Esophagus (tissue), 2 donors: ENCODE measurements around the gene SH3GL1. TPM values are rescaled to one million over a fixed set of nuclear protein-coding genes. Genes with fewer than 3 reads are reported as not detected.

Experiments used
- H3K27ac ChIP-seq, 2 donors: one replicate each; pipeline ENCODE4 v1.5.1; 2013; ENCODE audit warnings: low read depth in 2 of 2, mild to moderate bottlenecking in 2 of 2, inconsistent platforms in 1 of 2, low read length in 1 of 2, moderate library complexity in 1 of 2
- H3K27me3 ChIP-seq, 2 donors: one replicate each; pipeline ENCODE4 v1.6.1; 2013; ENCODE audit warnings: low read length in 2 of 2, control low read depth in 1 of 2, mild to moderate bottlenecking in 1 of 2; ENCODE audit not compliant: insufficient read depth in 2 of 2, control insufficient read depth in 1 of 2
- H3K36me3 ChIP-seq, 2 donors: one replicate each; pipeline ENCODE4 v1.6.1; 2013; ENCODE audit warnings: low read length in 1 of 2; ENCODE audit not compliant: control insufficient read depth in 2 of 2, insufficient read depth in 2 of 2
- H3K4me1 ChIP-seq, 2 donors: one replicate each; pipeline ENCODE4 v1.6.1; 2013; ENCODE audit warnings: low read length in 1 of 2; ENCODE audit not compliant: control insufficient read depth in 2 of 2, insufficient read depth in 2 of 2
- H3K4me3 ChIP-seq, 2 donors: one replicate each; pipeline ENCODE4 v1.5.1; 2013; ENCODE audit warnings: low read length in 2 of 2, mild to moderate bottlenecking in 2 of 2, low read depth in 1 of 2, moderate library complexity in 1 of 2
- H3K9me3 ChIP-seq, 2 donors: one replicate each; pipeline ENCODE4 v1.6.1; 2013; ENCODE audit warnings: mild to moderate bottlenecking in 2 of 2, low read depth in 1 of 2, low read length in 1 of 2, moderate library complexity in 1 of 2; ENCODE audit not compliant: control insufficient read depth in 2 of 2, insufficient read depth in 1 of 2
- WGBS, 2 donors: extraction: QIAGEN DNeasy Blood & Tissue Kit; methylation state at CpG; one replicate each; pipeline ENCODE4 v1.1.7; 2013; 5-methylcytosine and 5-hydroxymethylcytosine counted together
- polyA plus RNA-seq, 2 donors: library from polyadenylated mRNA; stranded (reverse); fragments of 200-250 nt; gene quantifications; one replicate each; pipeline ENCODE4 v1.2.3, GENCODE V29; 2013
- donor health status: healthy with polysubstance abuse.
- donor health status: Bipolar disorder and iron deficiency.

The SH3GL1 gene
- polyA plus RNA-seq, 2 donors = 123 to 242 TPM

DNA sequence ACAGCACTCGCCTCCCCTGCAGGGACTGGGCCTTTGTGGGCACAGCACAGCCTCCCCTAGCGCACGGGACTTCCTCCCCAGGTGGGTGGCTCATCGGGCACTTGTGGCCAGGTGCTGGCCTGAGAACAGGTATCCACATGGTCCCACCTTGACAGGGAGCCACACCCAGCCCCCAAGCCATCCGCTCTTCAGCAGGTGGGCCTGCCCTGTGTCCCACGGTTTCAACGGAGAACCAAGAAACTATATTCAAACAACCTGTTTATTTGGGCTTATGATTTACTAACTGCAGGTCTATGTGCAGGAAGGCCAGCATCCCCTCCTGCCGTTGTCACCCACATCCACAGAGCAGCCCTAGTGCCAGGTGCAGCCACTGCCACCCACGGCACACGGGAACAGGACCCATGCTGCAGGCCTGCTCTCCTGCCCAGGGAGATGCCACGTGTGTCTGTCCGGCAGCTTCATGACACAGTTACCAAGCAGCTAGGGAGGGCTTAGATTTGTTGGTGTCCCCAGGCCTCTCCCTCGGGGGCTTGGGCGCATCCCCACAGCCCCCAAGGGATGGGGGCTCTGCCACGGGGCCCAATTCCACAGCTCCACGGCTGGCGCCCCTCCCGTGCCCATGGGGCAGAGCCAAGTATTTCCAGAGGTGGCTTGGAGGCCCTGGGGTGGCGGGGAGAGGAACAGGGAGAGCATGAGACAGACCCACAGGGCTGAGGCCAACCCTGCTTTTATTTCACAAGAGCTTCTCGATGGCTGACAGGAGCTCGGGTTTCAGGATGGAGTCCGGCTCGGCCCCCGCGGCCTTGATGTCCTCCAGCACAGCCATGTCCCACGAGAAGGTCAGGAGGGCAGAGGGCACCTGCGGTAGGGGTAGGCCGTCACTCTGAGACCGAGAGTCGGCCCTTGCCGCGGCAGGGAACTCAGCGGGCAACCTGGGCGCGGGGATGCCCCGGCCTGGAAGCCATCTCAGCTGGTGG, 44.7 kb upstream of the SH3GL1 start:
- Histone ChIP-seq H3K27ac (no peak overlapping the region), H3K4me1 (peaks cover 0 to 4% of the 10 kb centered on the region in 2 donors), H3K4me3 (no peak overlapping the region), H3K9me3 (no peaks in the 10 kb centered on the region), H3K36me3 (peaks cover 13 to 42% of the 10 kb centered on the region in 2 donors), H3K27me3 (no peaks in the 10 kb centered on the region)
- WGBS, 2 donors = 77 to 83% methylated on average over 36 of the region's 36 CpGs

DNA sequence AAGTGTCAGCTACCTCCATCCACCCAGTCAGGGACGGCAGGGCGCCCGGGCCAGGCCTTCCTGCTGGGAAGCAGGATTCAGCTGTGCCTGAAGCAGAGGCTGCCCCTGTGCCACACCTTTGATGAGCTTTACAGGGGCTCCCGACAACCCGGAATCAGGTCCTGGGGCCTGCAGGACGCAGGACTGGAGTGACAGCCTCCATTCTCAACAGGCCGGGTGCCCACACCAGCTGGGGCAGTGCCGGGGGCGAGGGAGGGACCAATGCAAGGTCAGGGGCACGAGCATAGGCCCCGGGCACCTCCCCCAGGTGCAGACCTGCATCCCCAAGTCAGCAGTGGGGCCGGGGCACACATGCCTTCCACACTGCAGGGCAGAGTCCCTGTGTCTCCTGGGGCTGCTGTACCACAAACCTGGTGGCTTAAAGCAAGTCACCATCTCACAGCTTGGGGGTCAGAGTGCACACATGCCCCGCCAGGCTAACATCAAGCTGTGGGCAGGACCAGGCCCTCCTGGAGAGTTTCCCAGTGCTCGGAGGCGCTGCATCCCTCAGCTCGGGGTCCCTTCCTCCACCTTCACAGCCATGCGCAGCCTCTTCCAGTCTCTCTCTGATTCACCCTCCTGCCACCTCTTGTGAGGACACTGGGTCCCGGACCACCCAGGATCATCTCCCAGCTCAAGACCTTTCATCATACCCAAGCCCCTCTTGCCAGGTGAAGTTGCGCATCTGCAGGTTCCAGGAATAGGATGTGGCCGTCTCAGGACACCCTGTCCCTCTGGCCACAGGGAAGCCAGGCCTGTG, 43.8 kb upstream of the SH3GL1 start:
- Histone ChIP-seq H3K27me3 (no peaks in the 10 kb centered on the region), H3K36me3 (peaks cover 10 to 49% of the 10 kb centered on the region in 2 donors), H3K9me3 (no peaks in the 10 kb centered on the region), H3K4me3 (no peak overlapping the region), H3K27ac (no peak overlapping the region), H3K4me1 (peaks cover 0 to 4% of the 10 kb centered on the region in 2 donors)
- WGBS, 2 donors = 77 to 83% methylated on average over 20 of the region's 20 CpGs

DNA sequence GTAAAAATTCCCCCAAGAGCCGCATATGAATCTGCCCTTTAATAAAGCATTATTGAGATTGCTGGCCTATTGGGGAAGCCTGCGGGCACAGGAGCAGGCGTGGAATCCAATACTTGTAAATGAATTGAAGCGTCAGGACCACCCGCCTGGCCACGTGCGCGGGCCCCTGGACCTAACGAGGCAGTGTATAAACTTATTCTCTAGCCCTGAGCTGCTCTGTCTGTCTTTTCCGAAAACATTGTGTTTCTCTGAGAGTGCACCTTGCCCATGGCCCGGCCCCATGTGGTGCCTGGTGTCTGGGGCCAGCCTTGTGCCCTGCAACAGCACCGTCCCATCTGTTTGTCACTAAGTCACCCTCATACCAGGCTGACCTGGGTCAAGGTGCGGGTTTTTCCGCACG, 42.8 kb upstream of the SH3GL1 start:
- peaks cover 10 to 48% of the 10 kb centered on the region in 2 donors for H3K36me3 ChIP-seq

DNA sequence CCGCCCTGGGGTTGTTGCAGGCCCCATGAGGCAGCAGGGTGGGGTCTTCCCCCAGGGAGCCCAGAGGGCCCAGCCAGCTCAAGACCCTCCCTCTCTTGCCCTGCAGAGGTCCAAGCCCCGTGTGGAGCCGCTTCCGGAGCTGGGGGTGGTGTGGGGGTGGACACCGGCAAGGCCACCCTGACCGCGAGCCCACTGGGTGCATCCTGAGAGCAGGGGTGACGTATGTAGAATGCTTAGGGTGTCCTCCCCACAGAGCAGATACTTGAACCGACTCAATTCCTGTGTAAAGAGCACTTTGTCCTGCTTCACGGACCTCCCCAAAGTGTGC, 42.4 kb upstream of the SH3GL1 start:
- Histone ChIP-seq H3K4me1 (peaks cover 0 to under 1% of the 10 kb centered on the region in 2 donors), H3K27ac (no peak overlapping the region), H3K36me3 (peaks cover 10 to 44% of the 10 kb centered on the region in 2 donors), H3K9me3 (no peaks in the 10 kb centered on the region), H3K27me3 (no peaks in the 10 kb centered on the region), H3K4me3 (no peak overlapping the region)
- WGBS, 2 donors = 77 to 83% methylated on average over 10 of the region's 10 CpGs

More for the DNA sequence above, 42.8 kb upstream of the SH3GL1 start:
- H3K27me3 ChIP-seq = no peaks in the 10 kb centered on the region
- peaks cover 0 to 4% of the 10 kb centered on the region in 2 donors for H3K4me1 ChIP-seq
- H3K4me3 ChIP-seq = no peak overlapping the region
- no peaks in the 10 kb centered on the region for H3K9me3 ChIP-seq
- 89 to 90% methylated on average over 15 of the region's 15 CpGs for WGBS, 2 donors
- H3K27ac ChIP-seq = no peak overlapping the region

DNA sequence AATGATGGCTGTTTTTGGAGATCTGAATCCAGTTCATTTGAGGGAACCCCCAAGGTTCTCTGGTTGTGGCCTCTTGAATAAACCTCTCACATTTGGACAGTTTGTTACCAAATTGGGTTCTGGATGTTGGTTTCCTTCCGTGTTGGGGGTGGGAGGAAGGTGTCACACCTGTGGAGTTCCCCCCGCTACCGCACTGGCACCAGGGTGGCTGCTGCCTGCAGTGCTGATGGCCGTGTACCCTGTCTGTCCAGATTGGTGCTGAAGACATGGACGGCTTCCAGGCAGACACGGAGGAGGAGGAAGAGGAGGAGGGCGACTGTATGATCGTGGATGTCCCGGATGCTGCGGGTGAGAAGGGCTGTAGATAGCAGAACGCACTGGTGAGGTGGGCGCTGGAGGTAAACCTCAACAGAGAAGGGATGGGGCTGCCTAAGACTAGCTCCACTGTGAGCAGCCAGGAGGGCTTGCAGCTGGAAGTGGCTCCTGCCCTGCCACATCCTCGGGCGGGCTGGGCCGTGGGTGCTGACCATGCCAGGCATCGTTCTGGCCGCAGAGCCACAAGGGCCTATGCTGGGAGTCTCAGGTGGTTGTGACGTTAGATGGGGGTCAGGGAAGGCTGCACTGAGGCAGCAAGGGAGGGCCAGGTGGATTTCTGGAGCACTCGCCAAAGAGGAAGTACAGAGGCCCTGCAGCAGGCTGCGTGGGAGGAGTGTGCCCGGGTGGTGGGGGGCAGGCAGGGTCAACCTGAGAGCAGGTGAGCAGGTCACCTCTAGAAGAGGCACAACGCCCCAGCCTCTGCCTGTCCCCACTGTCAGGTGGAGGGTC, 41.9 kb upstream of the SH3GL1 start:
- 78 to 79% methylated on average over 22 of the region's 22 CpGs for WGBS, 2 donors
- no peak overlapping the region for H3K27ac ChIP-seq
- no peak overlapping the region for H3K4me3 ChIP-seq
- H3K36me3 ChIP-seq = peaks cover 10 to 38% of the 10 kb centered on the region in 2 donors
- H3K27me3 ChIP-seq = no peaks in the 10 kb centered on the region
- no peaks in the 10 kb centered on the region for H3K9me3 ChIP-seq
- H3K4me1 ChIP-seq = no peaks in the 10 kb centered on the region

DNA sequence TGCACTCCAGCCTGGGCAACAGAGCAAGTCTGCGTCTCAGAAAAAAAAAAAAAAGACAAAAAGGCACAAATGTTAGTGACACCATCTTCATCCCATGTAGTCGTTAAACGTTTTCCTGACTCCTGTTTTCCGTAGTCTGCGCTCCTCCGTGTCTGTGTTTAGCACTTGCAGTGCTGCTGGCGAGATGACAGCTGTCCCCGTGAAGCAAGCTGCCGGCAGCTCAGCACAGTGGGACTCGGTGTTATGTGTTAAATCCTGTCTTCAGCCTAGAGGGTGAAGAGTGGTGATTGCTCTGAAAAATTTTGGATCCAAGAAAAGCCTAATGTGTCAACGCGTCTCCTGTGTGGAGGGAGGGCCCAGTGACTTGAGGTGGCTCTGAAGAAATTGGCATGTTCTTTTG, 38.9 kb upstream of the SH3GL1 start:
- H3K4me1 ChIP-seq = no peaks in the 10 kb centered on the region
- no peak overlapping the region for H3K4me3 ChIP-seq
- H3K27me3 ChIP-seq = no peaks in the 10 kb centered on the region
- H3K36me3 ChIP-seq = peaks cover 6 to 15% of the 10 kb centered on the region in 2 donors
- no peak overlapping the region for H3K27ac ChIP-seq
- no peaks in the 10 kb centered on the region for H3K9me3 ChIP-seq
- WGBS, 2 donors = 92% methylated on average over 12 of the region's 12 CpGs

DNA sequence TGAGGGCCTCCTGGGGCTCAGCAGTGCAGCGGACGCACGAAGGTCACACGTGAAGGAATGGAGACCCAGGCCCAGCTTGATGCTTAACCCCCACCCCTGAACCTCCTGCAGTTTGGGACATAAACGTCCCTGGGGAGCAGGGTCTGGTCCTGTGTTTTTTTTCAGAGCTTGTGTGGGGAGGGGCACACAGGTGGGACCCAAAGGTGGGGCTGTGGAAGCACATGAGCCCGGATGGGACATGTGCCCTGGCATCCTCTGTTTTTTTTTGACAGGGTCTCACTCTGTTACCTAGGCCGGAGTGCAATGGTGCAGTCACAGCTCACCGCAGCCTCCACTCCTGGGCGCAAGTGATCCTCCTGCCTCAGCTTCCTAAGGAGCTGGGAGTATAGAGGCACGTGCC, 36.8 kb upstream of the SH3GL1 start:
- H3K27ac ChIP-seq = no peak overlapping the region
- H3K4me3 ChIP-seq = no peak overlapping the region
- no peaks in the 10 kb centered on the region for H3K27me3 ChIP-seq
- no peaks in the 10 kb centered on the region for H3K9me3 ChIP-seq
- 93 to 94% methylated on average over 10 of the region's 10 CpGs for WGBS, 2 donors
- H3K36me3 ChIP-seq = peaks cover 10 to 19% of the 10 kb centered on the region in 2 donors
- H3K4me1 ChIP-seq = no peaks in the 10 kb centered on the region

DNA sequence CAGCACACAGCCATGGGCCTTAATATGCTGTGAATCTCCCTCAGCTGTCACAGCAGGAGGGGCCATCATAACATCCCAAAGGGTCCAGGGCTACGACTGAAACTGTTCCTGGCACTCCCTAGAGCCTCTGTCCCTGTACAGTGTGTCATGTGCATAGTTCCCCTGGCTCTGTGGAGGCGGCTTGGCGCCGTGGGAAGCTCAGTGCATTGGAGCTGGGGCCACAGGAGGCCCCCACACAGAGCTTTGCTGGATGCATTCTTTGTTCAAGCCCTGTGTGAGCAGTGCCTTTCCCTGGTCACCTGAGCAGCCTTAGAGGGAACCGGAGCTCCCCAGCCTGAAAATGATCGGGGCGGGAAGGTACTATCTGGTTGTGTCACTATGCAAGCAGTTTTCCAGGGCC, 35.9 kb upstream of the SH3GL1 start:
- no peak overlapping the region for H3K27ac ChIP-seq
- no peak overlapping the region for H3K4me3 ChIP-seq
- WGBS, 2 donors = 85 to 93% methylated on average over 7 of the region's 7 CpGs
- no peaks in the 10 kb centered on the region for H3K27me3 ChIP-seq
- H3K36me3 ChIP-seq = peaks cover 10 to 25% of the 10 kb centered on the region in 2 donors
- H3K9me3 ChIP-seq = no peaks in the 10 kb centered on the region
- H3K4me1 ChIP-seq = no peaks in the 10 kb centered on the region

DNA sequence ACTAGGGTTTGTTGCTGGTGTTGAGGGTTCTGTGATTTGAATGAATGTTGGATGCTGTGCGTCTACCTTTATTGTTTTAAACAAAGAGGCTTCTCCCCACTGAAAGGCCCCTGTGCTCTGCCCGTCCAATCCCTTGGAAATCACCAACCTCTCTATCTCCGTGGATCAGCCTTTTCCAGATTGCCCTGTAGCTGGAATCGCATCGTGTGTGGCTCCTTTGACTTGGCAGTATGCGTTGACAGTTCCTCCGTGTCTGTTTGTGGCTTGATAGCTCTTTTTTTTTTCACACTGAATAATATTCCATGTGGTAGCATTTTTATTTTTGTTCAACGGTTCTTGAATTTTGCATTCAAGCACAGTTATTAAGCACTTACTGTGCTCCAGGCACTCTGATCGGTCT, 34.0 kb upstream of the SH3GL1 start:
- Histone ChIP-seq H3K36me3 (peaks cover 16 to 34% of the 10 kb centered on the region in 2 donors), H3K27me3 (no peaks in the 10 kb centered on the region), H3K4me1 (no peaks in the 10 kb centered on the region), H3K4me3 (no peak overlapping the region), H3K27ac (no peak overlapping the region), H3K9me3 (no peaks in the 10 kb centered on the region)
- 92 to 97% methylated on average over 9 of the region's 9 CpGs for WGBS, 2 donors
